HFFc6 (cell line): ENCODE results near the gene RNASEH2B. TPM values are rescaled to one million over a fixed set of nuclear protein-coding genes. Genes with fewer than 3 reads are reported as not detected.

ENCODE experiments used
- DNase-seq: peaks from one replicate; pipeline ENCODE4 v3.0.0-alpha.2; 2018
- H3K27ac Mint-ChIP-seq: 2 replicates; pipeline ENCODE4 v1.8.0; 2020; ENCODE audit warnings: mild to moderate bottlenecking, mixed read lengths
- H3K27me3 Mint-ChIP-seq: 2 replicates; pipeline ENCODE4 v1.8.0; 2021; ENCODE audit warnings: mild to moderate bottlenecking, moderate library complexity, mixed read lengths; ENCODE audit not compliant: insufficient read depth
- H3K36me3 Mint-ChIP-seq: 2 replicates; pipeline ENCODE4 v1.8.0; 2021; ENCODE audit warnings: low read depth, mixed read lengths
- H3K4me1 Mint-ChIP-seq: 2 replicates; pipeline ENCODE4 v1.8.0; 2020; ENCODE audit warnings: low read depth, mixed read lengths
- H3K4me3 Mint-ChIP-seq: 2 replicates; pipeline ENCODE4 v1.8.0; 2020; ENCODE audit warnings: mild to moderate bottlenecking, moderate library complexity, mixed read lengths
- H3K9me3 Mint-ChIP-seq: 2 replicates; pipeline ENCODE4 v1.8.0; 2020; ENCODE audit warnings: mild to moderate bottlenecking, mixed read lengths
- CTCF ChIP-seq: fragments of 200-600 bp; sonication (generic); IDR thresholded peaks from 2 replicates; pipeline ENCODE4 v1.5.0; 2021; ENCODE audit warnings: antibody characterized with exemption, mild to moderate bottlenecking
- total RNA-seq, 6 experiments: library from RNA; stranded (reverse); fragmentation: NEBNext Ultra II Directional; extraction: Animal tissue kit (Norgen Biotek cat#: 25700); gene quantifications; 2 replicates in 1 of 6; 3 replicates in 5 of 6; pipeline ENCODE4 v1.2.3, GENCODE V29; 2021

Gene RNASEH2B
- total RNA-seq, 6 experiments from 2014 or later, result 12.4 to 20.7 (median 17.4) TPM

DNA sequence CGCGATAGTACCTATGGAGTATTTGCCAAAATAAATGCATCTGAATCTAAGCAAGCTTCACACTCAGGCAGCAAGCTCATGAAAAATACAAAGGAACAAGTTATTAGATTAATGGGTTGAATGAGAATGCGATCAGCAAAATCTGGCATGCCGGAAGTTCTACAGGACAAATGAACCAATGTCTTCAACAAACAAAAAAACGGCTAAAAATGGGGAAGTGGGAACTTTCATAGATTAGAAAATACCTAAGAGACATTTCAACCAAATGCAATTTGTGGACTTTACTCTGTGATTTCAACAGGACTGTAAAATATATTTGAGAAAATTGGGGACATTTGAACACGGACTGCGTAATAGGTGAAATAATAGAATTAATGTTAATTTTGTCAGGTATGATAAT is 22.4 kb upstream of the RNASEH2B start:
- H3K9me3 Mint-ChIP-seq, result no peaks in the 10 kb centered on the region
- DNase-seq, result no peak

DNA sequence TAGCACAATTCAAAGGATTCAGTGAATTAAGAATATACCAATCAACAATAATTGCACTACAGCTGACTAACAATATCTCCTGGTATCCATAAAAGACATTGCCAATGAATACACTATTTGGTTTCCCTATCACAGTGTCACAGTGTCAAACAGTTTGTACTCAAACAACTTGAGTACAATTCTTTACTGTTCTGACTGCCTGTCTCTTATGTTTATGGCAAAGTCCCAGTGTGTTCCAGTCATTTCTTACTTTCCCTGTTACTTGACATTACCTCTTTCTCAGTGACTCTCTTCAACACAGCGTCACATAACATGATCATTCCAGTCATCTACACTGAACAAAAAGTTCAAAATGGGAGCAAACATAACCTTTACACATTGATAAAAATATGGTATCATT is 21.2 kb upstream of the RNASEH2B start:
- DNase-seq, result no peak
- no peaks in the 10 kb centered on the region for H3K9me3 Mint-ChIP-seq
- H3K4me3 Mint-ChIP-seq, result no peak overlapping the region
- no peak for TF ChIP-seq CTCF
- H3K4me1 Mint-ChIP-seq, result peaks cover 13% of the 10 kb centered on the region; the same call in 1 of the 2 replicates
- no peaks in the 10 kb centered on the region; the same call in none of the 2 replicates for H3K27me3 Mint-ChIP-seq
- no peak overlapping the region for H3K27ac Mint-ChIP-seq
- no peaks in the 10 kb centered on the region for H3K36me3 Mint-ChIP-seq

More for the DNA sequence above, 22.4 kb upstream of the RNASEH2B start:
- no peak for TF ChIP-seq CTCF
- no peak overlapping the region for H3K27ac Mint-ChIP-seq
- H3K4me1 Mint-ChIP-seq, result peaks cover under 1% of the 10 kb centered on the region; the same call in 1 of the 2 replicates
- H3K4me3 Mint-ChIP-seq, result no peak overlapping the region
- H3K27me3 Mint-ChIP-seq, result no peaks in the 10 kb centered on the region; the same call in none of the 2 replicates
- H3K36me3 Mint-ChIP-seq, result no peaks in the 10 kb centered on the region

DNA sequence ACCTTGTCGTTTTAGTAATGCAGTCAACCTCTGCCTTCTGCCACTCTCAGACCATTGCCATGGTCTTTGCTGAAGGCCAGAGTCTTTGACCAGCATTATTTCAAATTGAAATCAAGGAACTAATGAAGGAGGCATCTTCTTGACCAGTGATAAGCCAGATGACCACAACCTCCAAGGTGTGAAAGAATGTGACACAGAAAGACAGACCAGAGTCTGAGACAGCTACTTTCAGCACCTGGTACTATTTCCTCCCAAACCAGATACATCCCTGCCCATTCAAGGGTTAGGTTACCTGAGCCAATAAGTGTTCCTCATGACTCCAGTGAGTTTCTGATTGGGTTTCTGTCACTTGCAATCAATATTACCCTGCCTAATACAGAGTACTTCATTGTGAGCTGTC is 20.3 kb upstream of the RNASEH2B start:
- Mint-ChIP-seq H3K9me3 (no peaks in the 10 kb centered on the region), H3K4me3 (no peak overlapping the region), H3K27ac (no peak overlapping the region), H3K27me3 (no peaks in the 10 kb centered on the region; the same call in none of the 2 replicates), H3K36me3 (no peaks in the 10 kb centered on the region), H3K4me1 (peaks cover 16% of the 10 kb centered on the region; the same call in 1 of the 2 replicates)
- no peak for DNase-seq
- TF ChIP-seq CTCF, result no peak

DNA sequence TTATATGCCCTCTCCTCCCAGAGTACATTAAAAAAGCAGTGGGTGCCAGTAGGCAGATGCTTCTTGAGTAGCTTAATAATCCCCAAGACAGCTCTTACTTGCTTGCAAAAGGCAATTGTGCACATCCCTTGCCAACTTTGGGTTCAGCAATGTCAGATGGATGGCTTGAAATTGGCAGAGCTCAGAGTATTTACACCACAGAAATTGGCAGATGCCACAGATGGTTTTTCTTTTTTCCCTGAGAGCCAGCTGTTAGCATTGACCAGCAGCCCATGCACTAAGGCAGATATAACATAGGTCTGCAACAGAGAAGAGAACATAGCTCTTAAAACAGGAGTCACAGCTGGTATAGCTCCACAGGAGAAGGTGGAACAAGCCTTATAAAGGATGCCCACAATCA is 18.4 kb upstream of the RNASEH2B start:
- Mint-ChIP-seq H3K36me3 (no peaks in the 10 kb centered on the region), H3K4me1 (peaks cover 16% of the 10 kb centered on the region; the same call in 1 of the 2 replicates), H3K27ac (no peak overlapping the region), H3K27me3 (no peaks in the 10 kb centered on the region; the same call in none of the 2 replicates), H3K9me3 (no peaks in the 10 kb centered on the region), H3K4me3 (no peak overlapping the region)
- TF ChIP-seq CTCF, result no peak
- no peak for DNase-seq

DNA sequence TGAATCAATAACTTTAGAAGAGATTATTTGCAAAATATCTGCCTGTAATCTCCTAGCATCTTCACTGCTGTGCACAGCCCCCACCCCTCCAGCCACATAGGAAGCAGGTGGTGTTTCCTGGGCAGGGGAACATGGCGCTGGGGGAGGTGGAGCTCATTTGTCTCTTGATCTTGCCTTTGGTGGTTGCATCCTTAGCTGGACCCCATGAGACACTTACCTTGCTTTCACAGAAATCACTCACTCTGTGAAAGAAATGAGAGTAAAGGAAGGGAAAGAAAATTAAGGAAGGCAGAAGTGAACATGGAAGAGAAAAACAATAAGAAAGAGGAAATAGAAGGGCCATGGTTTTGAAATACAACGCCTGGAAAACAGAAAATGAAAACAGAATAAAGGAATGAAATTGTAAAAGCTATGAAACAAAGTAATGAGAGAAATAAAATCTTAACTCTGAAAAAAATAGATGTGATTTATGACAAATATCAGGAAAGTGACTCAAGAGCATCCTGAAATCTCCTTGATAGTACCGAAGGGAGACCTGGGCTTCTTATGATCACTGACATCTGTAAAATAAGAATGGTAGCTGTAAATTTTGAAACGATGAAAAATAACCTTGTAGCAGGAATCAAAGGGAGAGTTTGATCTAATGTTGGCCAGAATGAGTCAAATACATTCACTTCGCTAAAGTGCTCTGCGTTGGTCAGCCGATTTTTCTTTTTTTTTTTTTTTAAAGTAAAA is 17.2 kb upstream of the RNASEH2B start:
- no peak for TF ChIP-seq CTCF
- H3K27ac Mint-ChIP-seq, result no peak overlapping the region
- peaks cover 16% of the 10 kb centered on the region; the same call in 1 of the 2 replicates for H3K4me1 Mint-ChIP-seq
- no peak for DNase-seq
- no peak overlapping the region; the same call in 1 of the 2 replicates for H3K4me3 Mint-ChIP-seq
- H3K36me3 Mint-ChIP-seq, result no peaks in the 10 kb centered on the region
- no peaks in the 10 kb centered on the region; the same call in none of the 2 replicates for H3K27me3 Mint-ChIP-seq
- no peaks in the 10 kb centered on the region for H3K9me3 Mint-ChIP-seq
